K562 (cell line): ENCODE measurements around the gene CPED1. TPM values are rescaled to one million over a fixed set of nuclear protein-coding genes. Genes with fewer than 3 reads are reported as not detected.
A peak's percentile ranks its signal among the peaks of the same experiment; 100 is the strongest.

Experiments used
- EHMT2 ChIP-seq: fragments of 450-650 bp; IDR thresholded peaks from 2 replicates; pipeline ENCODE4 v1.6.1; 2018; ENCODE audit warnings: antibody characterized with exemption
- KDM5B ChIP-seq: fragments of 200-600 bp; sonication (generic); IDR thresholded peaks from 2 replicates; pipeline ENCODE4 v1.6.1; 2012; ENCODE audit warnings: low read depth, mild to moderate bottlenecking, moderate library complexity, low read length, control low read depth, inconsistent platforms; ENCODE audit not compliant: insufficient replicate concordance
- NFXL1 ChIP-seq: fragments of 450-650 bp; formaldehyde crosslinking; IDR thresholded peaks from 2 replicates; pipeline ENCODE4 v1.4.0; 2021; ENCODE audit warnings: mild to moderate bottlenecking
- RBM22 ChIP-seq: fragments of 200-400 bp; formaldehyde crosslinking; IDR thresholded peaks from 2 replicates; pipeline ENCODE4 v1.6.1; 2018; ENCODE audit warnings: low read length, low read depth; ENCODE audit not compliant: poor library complexity, severe bottlenecking
- TSC22D4 ChIP-seq: fragments of 450-650 bp; IDR thresholded peaks from 2 replicates; pipeline ENCODE4 v1.6.1; 2016; ENCODE audit warnings: missing genetic modification characterization, missing biosample characterization, control low read depth
- ZBTB17 ChIP-seq: fragments of 450-650 bp; formaldehyde crosslinking; IDR thresholded peaks from 2 replicates; pipeline ENCODE4 v1.4.0; 2020; ENCODE audit warnings: mild to moderate bottlenecking
- polyA plus RNA-seq, 8 experiments: library from polyadenylated mRNA; depleted of rRNA in 4 of 8; stranded (reverse) in 5 of 8; unstranded in 3 of 8; fragments of >200 nt; fragmentation: Nextera tagmentation in 2 of 8; fragmentation: Illumina TruSeq in 1 of 8; extraction: Ambion mirVana in 2 of 8; extraction: Trizol in 1 of 8; gene quantifications; 2 replicates each; pipeline versions ENCODE4 v1.2.1 to v1.2.3, GENCODE V29; 2011 to 2014; ENCODE audit warnings: inconsistent platforms in 1 of 8, missing spikeins in 1 of 8
- total RNA-seq, 7 experiments: library from RNA; depleted of rRNA in 6 of 7; stranded (reverse); fragments of >200 nt in 6 of 7; fragmentation: Illumina TruSeq in 2 of 7; extraction: Trizol in 2 of 7; gene quantifications; 2 replicates each; pipeline versions ENCODE4 v1.2.1 to v1.2.3, GENCODE V29; 2011 to 2021; ENCODE audit warnings: low replicate concordance in 1 of 7
- TF ChIP-seq, protein P1 (sequence below): fragments of 250-450 bp; sonication (Bioruptor Pico); IDR thresholded peaks from 2 replicates; pipeline ENCODE4 v1.8.0; 2021; ENCODE audit warnings: borderline replicate concordance, mild to moderate bottlenecking, moderate library complexity; ENCODE audit not compliant: poor library complexity, severe bottlenecking
- TF ChIP-seq, protein P2 (sequence below): fragments of 250-450 bp; sonication (Bioruptor Pico); IDR thresholded peaks from 2 replicates; pipeline ENCODE4 v1.8.0; 2022; ENCODE audit warnings: moderate library complexity, mild to moderate bottlenecking, inconsistent platforms
- TF ChIP-seq, protein P3 (sequence below): fragments of 150-350 bp; IDR thresholded peaks from 2 replicates; pipeline ENCODE4 v1.6.1; 2014; ENCODE audit warnings: low read depth, mild to moderate bottlenecking, low read length, borderline replicate concordance
- TF ChIP-seq, protein P4 (sequence below): sonication (generic); formaldehyde crosslinking; IDR thresholded peaks from 2 replicates; pipeline ENCODE4 v1.4.0; 2020; ENCODE audit warnings: mild to moderate bottlenecking, missing genetic modification reagents
- TF ChIP-seq, protein P5 (sequence below): sonication (generic); formaldehyde crosslinking; IDR thresholded peaks from 2 replicates; pipeline ENCODE4 v1.8.0; 2022; ENCODE audit warnings: mild to moderate bottlenecking, missing genetic modification reagents
- TF ChIP-seq, protein P6 (sequence below): fragments of 450-650 bp; formaldehyde crosslinking; IDR thresholded peaks from 2 replicates; pipeline ENCODE4 v1.4.0; 2020; ENCODE audit warnings: mild to moderate bottlenecking

The CPED1 gene
- total and polyA plus RNA-seq, 9 of the 15 experiments (the other 6 are each of a cell fraction or from before 2014, with no cell fraction given): 195 to 393 (median 290) TPM

DNA sequence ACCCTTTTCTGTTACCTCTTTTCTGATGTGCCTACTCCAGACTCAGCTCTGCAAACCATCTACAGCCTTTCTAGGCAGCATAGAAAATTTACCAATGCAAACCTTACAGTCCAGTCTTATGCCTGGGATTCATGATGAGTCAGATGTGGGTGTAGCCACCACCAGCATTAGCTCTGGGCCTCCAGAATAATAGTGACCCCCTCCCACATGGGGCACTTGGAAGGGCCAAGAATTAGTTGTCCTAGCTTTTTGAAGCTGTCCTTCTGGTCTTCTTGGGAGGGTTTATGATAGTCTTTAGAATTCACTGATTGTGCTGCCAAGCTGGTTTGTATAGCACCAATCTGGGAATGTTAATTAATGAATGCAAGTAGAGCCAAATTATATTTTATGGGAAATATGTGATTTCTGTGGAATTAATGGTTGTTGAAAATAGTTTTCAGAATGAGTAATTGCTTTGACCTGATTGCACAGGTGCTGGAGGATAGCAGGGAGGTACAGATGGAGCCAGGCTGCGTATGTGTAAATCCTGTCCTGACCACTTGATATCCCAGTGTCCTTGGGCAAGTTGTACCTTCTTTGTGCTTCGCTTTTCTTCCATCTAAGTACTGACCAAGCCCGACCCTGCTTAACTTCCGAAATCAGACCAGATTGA is 94.8 kb downstream of the CPED1 start (continued):
- TF ChIP-seq EHMT2 (no peak), ZBTB17 (CRISPR knock-in tag) (peak; percentile 81), TSC22D4 (tag) (no peak), KDM5B (peak; percentile 43), RBM22 (no peak), NFXL1 (CRISPR knock-in tag) (no peak)
- TF ChIP-seq, protein P1, sequence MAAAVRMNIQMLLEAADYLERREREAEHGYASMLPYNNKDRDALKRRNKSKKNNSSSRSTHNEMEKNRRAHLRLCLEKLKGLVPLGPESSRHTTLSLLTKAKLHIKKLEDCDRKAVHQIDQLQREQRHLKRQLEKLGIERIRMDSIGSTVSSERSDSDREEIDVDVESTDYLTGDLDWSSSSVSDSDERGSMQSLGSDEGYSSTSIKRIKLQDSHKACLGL (CRISPR knock-in tag): no peak
- TF ChIP-seq, protein P2, sequence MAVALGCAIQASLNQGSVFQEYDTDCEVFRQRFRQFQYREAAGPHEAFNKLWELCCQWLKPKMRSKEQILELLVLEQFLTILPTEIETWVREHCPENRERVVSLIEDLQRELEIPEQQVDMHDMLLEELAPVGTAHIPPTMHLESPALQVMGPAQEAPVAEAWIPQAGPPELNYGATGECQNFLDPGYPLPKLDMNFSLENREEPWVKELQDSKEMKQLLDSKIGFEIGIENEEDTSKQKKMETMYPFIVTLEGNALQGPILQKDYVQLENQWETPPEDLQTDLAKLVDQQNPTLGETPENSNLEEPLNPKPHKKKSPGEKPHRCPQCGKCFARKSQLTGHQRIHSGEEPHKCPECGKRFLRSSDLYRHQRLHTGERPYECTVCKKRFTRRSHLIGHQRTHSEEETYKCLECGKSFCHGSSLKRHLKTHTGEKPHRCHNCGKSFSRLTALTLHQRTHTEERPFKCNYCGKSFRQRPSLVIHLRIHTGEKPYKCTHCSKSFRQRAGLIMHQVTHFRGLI (CRISPR knock-in tag): no peak
- TF ChIP-seq, protein P3, sequence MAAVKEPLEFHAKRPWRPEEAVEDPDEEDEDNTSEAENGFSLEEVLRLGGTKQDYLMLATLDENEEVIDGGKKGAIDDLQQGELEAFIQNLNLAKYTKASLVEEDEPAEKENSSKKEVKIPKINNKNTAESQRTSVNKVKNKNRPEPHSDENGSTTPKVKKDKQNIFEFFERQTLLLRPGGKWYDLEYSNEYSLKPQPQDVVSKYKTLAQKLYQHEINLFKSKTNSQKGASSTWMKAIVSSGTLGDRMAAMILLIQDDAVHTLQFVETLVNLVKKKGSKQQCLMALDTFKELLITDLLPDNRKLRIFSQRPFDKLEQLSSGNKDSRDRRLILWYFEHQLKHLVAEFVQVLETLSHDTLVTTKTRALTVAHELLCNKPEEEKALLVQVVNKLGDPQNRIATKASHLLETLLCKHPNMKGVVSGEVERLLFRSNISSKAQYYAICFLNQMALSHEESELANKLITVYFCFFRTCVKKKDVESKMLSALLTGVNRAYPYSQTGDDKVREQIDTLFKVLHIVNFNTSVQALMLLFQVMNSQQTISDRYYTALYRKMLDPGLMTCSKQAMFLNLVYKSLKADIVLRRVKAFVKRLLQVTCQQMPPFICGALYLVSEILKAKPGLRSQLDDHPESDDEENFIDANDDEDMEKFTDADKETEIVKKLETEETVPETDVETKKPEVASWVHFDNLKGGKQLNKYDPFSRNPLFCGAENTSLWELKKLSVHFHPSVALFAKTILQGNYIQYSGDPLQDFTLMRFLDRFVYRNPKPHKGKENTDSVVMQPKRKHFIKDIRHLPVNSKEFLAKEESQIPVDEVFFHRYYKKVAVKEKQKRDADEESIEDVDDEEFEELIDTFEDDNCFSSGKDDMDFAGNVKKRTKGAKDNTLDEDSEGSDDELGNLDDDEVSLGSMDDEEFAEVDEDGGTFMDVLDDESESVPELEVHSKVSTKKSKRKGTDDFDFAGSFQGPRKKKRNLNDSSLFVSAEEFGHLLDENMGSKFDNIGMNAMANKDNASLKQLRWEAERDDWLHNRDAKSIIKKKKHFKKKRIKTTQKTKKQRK: no peak
- TF ChIP-seq, protein P4, sequence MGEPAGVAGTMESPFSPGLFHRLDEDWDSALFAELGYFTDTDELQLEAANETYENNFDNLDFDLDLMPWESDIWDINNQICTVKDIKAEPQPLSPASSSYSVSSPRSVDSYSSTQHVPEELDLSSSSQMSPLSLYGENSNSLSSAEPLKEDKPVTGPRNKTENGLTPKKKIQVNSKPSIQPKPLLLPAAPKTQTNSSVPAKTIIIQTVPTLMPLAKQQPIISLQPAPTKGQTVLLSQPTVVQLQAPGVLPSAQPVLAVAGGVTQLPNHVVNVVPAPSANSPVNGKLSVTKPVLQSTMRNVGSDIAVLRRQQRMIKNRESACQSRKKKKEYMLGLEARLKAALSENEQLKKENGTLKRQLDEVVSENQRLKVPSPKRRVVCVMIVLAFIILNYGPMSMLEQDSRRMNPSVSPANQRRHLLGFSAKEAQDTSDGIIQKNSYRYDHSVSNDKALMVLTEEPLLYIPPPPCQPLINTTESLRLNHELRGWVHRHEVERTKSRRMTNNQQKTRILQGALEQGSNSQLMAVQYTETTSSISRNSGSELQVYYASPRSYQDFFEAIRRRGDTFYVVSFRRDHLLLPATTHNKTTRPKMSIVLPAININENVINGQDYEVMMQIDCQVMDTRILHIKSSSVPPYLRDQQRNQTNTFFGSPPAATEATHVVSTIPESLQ (CRISPR knock-in tag): no peak
- TF ChIP-seq, protein P5, sequence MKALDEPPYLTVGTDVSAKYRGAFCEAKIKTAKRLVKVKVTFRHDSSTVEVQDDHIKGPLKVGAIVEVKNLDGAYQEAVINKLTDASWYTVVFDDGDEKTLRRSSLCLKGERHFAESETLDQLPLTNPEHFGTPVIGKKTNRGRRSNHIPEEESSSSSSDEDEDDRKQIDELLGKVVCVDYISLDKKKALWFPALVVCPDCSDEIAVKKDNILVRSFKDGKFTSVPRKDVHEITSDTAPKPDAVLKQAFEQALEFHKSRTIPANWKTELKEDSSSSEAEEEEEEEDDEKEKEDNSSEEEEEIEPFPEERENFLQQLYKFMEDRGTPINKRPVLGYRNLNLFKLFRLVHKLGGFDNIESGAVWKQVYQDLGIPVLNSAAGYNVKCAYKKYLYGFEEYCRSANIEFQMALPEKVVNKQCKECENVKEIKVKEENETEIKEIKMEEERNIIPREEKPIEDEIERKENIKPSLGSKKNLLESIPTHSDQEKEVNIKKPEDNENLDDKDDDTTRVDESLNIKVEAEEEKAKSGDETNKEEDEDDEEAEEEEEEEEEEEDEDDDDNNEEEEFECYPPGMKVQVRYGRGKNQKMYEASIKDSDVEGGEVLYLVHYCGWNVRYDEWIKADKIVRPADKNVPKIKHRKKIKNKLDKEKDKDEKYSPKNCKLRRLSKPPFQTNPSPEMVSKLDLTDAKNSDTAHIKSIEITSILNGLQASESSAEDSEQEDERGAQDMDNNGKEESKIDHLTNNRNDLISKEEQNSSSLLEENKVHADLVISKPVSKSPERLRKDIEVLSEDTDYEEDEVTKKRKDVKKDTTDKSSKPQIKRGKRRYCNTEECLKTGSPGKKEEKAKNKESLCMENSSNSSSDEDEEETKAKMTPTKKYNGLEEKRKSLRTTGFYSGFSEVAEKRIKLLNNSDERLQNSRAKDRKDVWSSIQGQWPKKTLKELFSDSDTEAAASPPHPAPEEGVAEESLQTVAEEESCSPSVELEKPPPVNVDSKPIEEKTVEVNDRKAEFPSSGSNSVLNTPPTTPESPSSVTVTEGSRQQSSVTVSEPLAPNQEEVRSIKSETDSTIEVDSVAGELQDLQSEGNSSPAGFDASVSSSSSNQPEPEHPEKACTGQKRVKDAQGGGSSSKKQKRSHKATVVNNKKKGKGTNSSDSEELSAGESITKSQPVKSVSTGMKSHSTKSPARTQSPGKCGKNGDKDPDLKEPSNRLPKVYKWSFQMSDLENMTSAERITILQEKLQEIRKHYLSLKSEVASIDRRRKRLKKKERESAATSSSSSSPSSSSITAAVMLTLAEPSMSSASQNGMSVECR (CRISPR knock-in tag): no peak
- TF ChIP-seq, protein P6, sequence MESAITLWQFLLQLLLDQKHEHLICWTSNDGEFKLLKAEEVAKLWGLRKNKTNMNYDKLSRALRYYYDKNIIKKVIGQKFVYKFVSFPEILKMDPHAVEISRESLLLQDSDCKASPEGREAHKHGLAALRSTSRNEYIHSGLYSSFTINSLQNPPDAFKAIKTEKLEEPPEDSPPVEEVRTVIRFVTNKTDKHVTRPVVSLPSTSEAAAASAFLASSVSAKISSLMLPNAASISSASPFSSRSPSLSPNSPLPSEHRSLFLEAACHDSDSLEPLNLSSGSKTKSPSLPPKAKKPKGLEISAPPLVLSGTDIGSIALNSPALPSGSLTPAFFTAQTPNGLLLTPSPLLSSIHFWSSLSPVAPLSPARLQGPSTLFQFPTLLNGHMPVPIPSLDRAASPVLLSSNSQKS (CRISPR knock-in tag): peak; percentile 48; the same call in 1 of the 2 replicates
